HG02763 (cell line): ENCODE measurements around the gene KDM2B.

Experiments
- ATAC-seq: cut with Tn5 transposase; IDR thresholded peaks from one replicate; pipeline ENCODE4 v1.9.1; 2021; ENCODE audit warnings: mild to moderate bottlenecking, moderate library complexity; ENCODE audit not compliant: unreplicated experiment

Gene KDM2B

GRCh38 chr12:121580959-121581685 is at the start of gene KDM2B:
KDM2B (minus strand) TSS chr12:121581023; CDS start chr12:121580911, 112 bp downstream.
- no peak for ATAC-seq

GRCh38 chr12:121628536-121628935 is 47.7 kb upstream of the KDM2B start:
- no peak for ATAC-seq

- no peak for ATAC-seq
These were observed 47.2 kb upstream of the KDM2B start for GRCh38 chr12:121628037-121628436.

- ATAC-seq: peak; percentile 31
These were observed 46.2 kb upstream of the KDM2B start for GRCh38 chr12:121626853-121627640.

DNA sequence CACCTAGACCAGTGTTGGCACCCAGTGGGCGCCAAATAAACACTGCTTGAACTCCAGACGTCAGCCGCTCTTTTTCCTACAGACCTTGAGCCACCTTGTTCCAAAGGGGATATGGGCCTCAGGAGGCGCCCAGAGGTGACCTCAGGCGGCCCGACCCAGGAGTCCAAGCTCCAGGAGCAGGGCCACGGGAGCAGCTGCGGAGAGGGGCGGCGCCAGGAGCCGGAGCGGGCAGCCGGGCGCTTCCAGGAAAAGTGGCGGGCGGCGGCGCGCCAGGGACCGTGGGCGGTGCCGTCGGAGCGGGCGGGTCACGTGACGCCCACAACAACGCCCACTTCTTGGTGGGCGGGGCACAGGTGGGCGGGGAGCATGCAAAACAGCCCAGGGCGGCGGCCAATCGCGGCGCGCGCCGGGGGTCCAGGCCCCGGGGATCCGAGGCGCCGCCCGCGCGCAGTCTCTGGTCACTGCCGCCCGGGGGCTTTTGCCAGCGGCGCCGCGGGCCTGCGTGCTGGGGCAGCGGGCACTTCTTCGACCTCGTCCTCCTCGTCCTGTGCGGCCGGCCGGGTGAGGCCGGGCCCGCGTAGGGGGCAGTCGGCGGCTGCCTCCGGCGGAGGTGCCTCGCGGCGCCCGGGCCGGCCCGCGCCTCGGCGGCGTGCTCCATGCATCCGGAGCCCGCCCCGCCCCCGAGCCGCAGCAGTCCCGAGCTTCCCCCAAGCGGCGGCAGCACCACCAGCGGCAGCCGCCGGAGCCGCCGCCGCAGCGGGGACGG is 45.4 kb upstream of the KDM2B start, which contains the start of gene ORAI1:
TSS of gene ORAI1 (plus strand) at position 444 of the 766 bp plus-strand sequence.
- ATAC-seq: peak; percentile 72

DNA sequence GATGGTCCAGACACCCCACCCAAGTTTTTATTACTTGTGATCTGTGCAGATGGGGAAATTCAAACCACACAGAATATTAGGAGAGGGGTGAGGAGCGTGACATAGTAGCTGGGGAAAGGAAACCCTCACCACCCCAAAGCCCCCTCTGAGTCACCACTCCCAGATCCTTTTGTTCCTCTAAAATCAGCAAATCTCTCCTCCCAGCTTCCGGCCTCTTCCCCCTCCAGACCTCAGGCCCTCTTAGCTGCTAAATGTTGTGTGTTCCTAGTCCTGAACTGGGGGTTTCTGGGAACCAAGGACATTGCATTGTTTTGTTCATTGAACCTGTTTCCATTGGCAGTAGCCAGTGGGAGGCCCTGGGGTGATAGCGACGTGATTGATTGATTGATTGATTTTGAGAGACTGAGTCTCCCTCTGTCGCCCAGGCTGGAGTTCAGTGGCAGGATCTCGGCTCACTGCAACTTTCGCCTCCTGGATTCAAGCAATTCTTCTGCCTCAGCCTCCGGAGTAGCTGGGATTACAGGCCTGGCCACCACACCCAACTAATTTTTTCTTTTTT is 39.6 kb upstream of the KDM2B start:
- no peak for ATAC-seq

DNA sequence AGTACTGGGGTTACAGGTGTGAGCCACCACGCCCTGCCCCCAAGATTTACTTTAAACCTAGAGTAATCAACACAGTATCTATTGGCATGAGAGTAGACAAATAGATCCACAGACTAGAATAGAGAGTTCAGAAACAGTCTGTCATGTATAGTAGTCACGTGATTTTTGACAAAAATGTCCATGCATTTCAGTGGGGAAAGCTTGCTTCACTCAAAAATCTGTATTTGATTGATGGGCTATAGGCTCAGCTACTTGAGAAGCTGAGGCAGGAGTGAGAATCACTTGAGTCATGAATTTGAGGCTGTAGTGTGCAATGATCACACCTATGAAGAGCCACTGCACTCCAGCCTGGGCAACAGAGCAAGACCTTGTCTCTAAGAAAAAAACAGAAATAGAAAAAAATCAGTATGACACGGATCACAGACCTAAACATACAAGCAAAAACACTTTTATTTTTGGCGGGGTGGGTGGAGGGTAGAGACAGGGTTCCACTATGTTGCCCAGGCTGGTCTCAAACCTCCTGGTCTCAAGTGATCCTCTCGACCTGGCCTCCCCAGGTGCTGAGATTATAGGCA is 37.9 kb upstream of the KDM2B start:
- no peak for ATAC-seq

- ATAC-seq: no peak
These were observed 34.1 kb upstream of the KDM2B start for GRCh38 chr12:121614872-121615467.

DNA sequence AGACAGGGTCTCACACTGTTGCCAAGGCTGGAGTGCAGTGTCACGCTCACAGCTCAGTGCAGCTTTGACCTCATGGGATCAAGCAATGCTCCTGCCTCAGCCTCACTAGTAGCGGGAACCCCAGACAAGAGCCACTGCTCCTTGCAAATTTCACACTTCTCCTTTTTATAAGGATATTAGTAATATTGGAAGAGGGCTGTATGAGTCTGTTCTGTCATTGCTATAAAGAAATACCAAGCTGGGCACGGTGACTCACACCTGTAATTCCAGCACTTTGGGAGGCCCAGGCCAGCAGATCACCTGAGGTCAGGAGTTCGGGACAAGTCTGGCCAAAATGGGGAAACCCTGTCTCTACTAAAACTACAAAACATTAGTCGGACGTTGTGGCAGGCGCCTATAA is 32.6 kb upstream of the KDM2B start:
- ATAC-seq: no peak

GRCh38 chr12:121611306-121611705 is 30.5 kb upstream of the KDM2B start:
- ATAC-seq: no peak

DNA sequence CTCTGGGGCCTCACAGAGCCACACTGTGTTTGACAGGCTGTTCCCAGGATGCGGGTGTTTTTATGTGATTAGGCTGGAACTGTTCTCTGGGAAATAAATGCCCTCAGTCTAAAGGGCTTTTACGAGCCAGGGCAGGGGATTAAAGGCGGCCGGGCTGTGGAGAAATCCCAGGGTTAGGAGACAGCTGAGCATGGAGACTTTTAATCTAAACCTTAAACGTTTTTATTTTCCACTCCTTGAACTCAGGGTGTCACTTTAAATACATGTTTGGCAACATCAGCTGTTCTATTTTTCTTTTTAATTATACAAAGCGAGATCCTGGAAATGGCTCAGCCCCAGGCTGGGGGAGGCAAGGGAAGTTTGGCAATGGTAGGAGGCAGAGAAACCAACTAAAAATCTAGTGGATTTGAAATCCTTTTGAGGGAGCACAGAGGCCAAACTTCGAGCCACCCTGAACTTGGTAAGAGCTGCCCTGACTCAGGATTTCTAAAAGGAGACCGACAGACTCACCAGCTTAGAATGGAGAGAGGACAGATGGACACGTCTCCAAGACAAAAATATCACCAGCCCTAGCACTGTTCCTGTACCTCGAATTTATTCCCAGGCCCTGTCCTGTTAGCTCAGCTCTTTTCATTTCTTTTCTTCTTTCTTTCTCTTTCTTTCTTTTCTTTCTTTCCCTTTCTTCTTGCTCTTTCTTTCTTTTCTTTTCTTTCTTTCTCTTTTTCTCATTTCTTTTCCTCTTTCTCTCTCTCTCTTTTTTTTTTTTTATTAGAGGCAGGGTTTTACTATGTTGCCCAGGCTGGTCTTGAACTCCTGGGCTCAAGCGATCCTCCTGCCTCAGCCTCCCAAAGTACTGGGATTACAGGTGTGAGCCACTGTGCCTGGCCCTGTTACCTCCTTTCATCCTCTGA is 29.7 kb upstream of the KDM2B start:
- ATAC-seq: no peak

- no peak for ATAC-seq
These were observed 27.5 kb upstream of the KDM2B start for GRCh38 chr12:121608301-121608700.

GRCh38 chr12:121603581-121603980 is 22.8 kb upstream of the KDM2B start:
- no peak for ATAC-seq

DNA sequence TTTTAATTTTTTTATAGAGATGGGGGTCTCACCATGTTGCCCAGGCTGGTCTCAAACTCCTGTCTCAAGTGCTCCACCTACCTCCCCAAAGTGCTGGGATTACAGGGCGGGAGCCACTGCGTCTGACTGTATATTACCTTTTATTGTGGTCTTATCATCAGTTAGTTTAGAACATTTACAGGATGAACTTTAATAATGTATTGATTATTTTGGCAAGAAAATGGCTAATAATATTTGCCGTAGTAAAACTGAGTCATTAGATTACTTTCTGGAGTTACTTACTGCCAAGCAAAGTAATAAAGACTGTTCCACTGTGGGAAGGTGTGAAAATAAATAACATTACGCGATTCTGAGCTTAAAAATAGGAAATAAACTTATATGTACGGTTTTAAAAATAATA is 21.9 kb upstream of the KDM2B start:
- no peak for ATAC-seq

DNA sequence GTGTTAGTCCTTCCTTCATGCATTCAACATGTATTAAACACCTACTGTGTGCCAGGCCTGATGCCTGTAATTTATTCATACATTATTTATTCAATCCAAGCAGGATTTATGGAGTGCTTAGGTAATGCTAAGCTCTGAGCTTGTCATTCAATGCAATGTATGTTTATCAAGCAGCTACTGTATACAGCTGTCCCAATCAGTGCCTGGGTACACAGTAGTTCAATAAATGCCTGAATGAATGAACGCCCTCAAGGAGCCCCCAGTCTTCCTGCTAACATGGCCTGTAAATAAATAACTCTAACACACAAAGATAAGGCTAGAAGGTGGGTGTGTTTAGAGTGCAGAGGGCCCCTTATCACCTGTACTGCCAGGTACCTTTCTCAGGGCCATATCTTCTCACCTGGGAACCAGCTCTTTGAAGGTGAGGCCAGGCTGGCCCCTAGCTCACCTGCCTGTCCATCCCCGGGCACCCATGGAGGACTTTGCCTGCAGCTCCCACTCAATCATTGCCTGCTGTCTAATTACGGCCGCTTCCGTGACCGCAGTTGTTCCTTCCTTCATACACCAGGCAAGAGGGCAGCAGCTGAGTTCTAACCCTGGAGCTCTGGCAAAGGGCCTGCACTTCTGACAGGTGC is 20.0 kb upstream of the KDM2B start:
- ATAC-seq: no peak

DNA sequence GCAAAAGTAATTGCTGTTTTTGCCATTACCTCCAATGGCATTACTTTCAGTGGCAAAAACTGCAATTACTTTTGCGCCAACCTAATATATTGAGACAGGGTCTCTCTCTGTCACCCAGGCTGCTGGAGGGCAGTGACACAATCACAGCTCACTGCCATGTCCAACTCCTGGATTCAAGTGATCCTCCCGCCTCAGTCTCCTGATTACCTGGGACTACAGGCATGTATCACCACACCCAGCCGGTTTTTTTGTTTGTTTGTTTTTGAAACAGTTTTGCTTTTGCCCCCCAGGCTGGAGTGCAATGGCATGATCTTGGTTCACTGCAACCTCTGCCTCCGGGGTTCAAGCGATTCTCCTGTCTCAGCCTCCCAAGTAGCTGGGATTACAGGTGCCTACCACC is 15.7 kb upstream of the KDM2B start:
- ATAC-seq: no peak

GRCh38 chr12:121595520-121595919 is 14.7 kb upstream of the KDM2B start:
- ATAC-seq: no peak

DNA sequence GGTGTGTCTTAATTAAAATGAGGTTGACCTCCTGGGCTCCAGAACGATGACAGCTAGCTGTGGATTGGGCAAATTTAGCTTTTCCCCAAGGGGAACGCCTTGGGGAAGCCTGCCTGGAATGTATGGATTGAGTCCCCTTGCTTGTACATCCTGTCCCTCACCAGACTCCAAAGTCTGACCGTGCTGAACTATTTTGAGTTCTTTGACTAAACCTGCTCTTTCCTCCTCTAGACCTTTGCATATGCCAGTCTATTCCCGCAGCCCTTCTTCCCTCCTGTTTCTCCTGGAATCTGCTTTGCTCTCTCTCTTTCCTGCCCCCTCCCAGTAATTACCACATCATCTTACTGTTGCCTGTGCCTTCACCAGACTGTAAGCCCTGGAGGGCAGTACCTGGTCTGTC is 11.5 kb upstream of the KDM2B start:
- no peak for ATAC-seq
